HepG2 (cell line): ENCODE results near the gene HOXD8. TPM values are rescaled to one million over a fixed set of nuclear protein-coding genes. Genes with fewer than 3 reads are reported as not detected.
A peak's percentile ranks its signal among the peaks of the same experiment; 100 is the strongest.

ENCODE experiments used
- ATAC-seq: fragments of 200-7000 bp; cut with Tn5 transposase; 3 replicates; pipeline ENCODE4 v1.9.1; 2020; ENCODE audit warnings: mild to moderate bottlenecking, moderate library complexity
- BruUV-seq: library from RNA; stranded (reverse); fragments of 400-500 nt; replicated peaks from 2 replicates; lab custom pipeline; 2021; lab: Mats Ljungman, UMichigan
- CTCF ChIA-PET: fragments of 300-600 bp; formaldehyde crosslinking; extraction: SDS; loops from one replicate; lab custom pipeline; 2021; ENCODE audit warnings: low total read pairs, inconsistent platforms, low intra/inter-chr PET ratio; lab: Yijun Ruan, JAX
- POLR2A ChIA-PET: fragments of 350-600 bp; sonication (Branson Sonifier 250); formaldehyde crosslinking; loops from one replicate; lab custom pipeline; 2020; ENCODE audit warnings: antibody characterized with exemption, inconsistent platforms; lab: Yijun Ruan, JAX
- DNase-seq: peaks from one replicate; pipeline ENCODE4 v3.0.0-alpha.2; 2015; ENCODE audit warnings: low spot score
- FAIRE-seq: peaks from 3 replicates; lab custom pipeline; 2011; peaks lifted over from hg19 to GRCh38; lab: Jason Lieb, UNC
- H2AFZ ChIP-seq: one replicate; pipeline ENCODE4 v1.6.1; 2011; ENCODE audit warnings: low read length, inconsistent platforms
- H3K27ac ChIP-seq: fragments of 300-600 bp; 3 replicates; pipeline ENCODE4 v1.8.0; 2011; ENCODE audit warnings: mixed run types, mild to moderate bottlenecking, mixed read lengths, low read length, inconsistent platforms; ENCODE audit not compliant: insufficient read depth; ENCODE audit errors: extremely low read length
- H3K27me3 ChIP-seq, 2 experiments: fragments of 200-600 bp in 1 of 2; 2 replicates in 1 of 2; 3 replicates in 1 of 2; pipeline versions ENCODE4 v1.6.0 to v1.8.0; 2011; ENCODE audit warnings: low read length in 2 of 2, mild to moderate bottlenecking in 2 of 2, moderate library complexity in 2 of 2, inconsistent platforms in 1 of 2; ENCODE audit not compliant: insufficient read depth in 2 of 2, control insufficient read depth in 1 of 2
- H3K36me3 ChIP-seq, 2 experiments: fragments of 200-600 bp in 1 of 2; replicated peaks in 1 of 2; 2 replicates in 1 of 2; 3 replicates in 1 of 2; pipeline versions ENCODE4 v1.5.1 to v1.8.0; 2011; ENCODE audit warnings: low read length in 2 of 2, inconsistent platforms in 1 of 2; ENCODE audit not compliant: insufficient read depth in 2 of 2, control insufficient read depth in 1 of 2
- H3K4me1 ChIP-seq: 2 replicates; pipeline ENCODE4 v1.5.1; 2012; ENCODE audit warnings: low read length, inconsistent platforms; ENCODE audit not compliant: insufficient read depth
- H3K4me2 ChIP-seq: 2 replicates; pipeline ENCODE4 v1.6.0; 2011; ENCODE audit warnings: low read depth, low read length, inconsistent platforms
- H3K4me3 ChIP-seq, 3 experiments: fragments of 200-600 bp in 1 of 3; sonication (generic), shearing (Covaris generic) in 1 of 3; replicated peaks in 1 of 3; 2 replicates each; pipeline ENCODE4 v1.5.1; 2011 to 2016; ENCODE audit warnings: low read length in 3 of 3, inconsistent platforms in 2 of 3, low read depth in 2 of 3, mild to moderate bottlenecking in 2 of 3, control low read depth in 1 of 3, mixed read lengths in 1 of 3; ENCODE audit not compliant: insufficient read depth in 1 of 3
- H3K79me2 ChIP-seq: one replicate; pipeline ENCODE4 v1.6.1; 2011; ENCODE audit warnings: low read length, inconsistent platforms; ENCODE audit not compliant: insufficient read depth
- H3K9ac ChIP-seq: 2 replicates; pipeline ENCODE4 v1.6.0; 2011; ENCODE audit warnings: mild to moderate bottlenecking, low read depth, low read length, inconsistent platforms; ENCODE audit not compliant: insufficient read depth
- H3K9me3 ChIP-seq: 2 replicates; pipeline ENCODE4 v1.5.1; 2012; ENCODE audit warnings: mild to moderate bottlenecking, low read length
- H4K20me1 ChIP-seq: 2 replicates; pipeline ENCODE4 v1.6.0; 2011; ENCODE audit warnings: inconsistent platforms, mild to moderate bottlenecking, low read length, moderate library complexity; ENCODE audit not compliant: insufficient read depth
- DNMT1 ChIP-seq: sonication (generic); formaldehyde crosslinking; IDR thresholded peaks from 2 replicates; pipeline ENCODE4 v1.5.1; 2020; ENCODE audit warnings: mild to moderate bottlenecking, missing genetic modification reagents
- ETS1 ChIP-seq: sonication (generic); formaldehyde crosslinking; IDR thresholded peaks from 2 replicates; pipeline ENCODE4 v1.4.0; 2020; ENCODE audit warnings: missing genetic modification reagents
- LRRFIP1 ChIP-seq: sonication (generic); formaldehyde crosslinking; conservative IDR thresholded peaks from 2 replicates; pipeline ENCODE4 v1.4.0; 2020; ENCODE audit warnings: missing genetic modification reagents
- ZNF275 ChIP-seq: sonication (generic); formaldehyde crosslinking; IDR thresholded peaks from 2 replicates; pipeline ENCODE4 v1.8.0; 2022; ENCODE audit warnings: missing genetic modification reagents, mild to moderate bottlenecking, inconsistent platforms, borderline replicate concordance
- WGBS: methylation state at CpG from one replicate; pipeline ENCODE4 v1.1.6; 2017; ENCODE audit warnings: low lambda C conversion rate; 5-methylcytosine and 5-hydroxymethylcytosine counted together
- in situ Hi-C: cut with HindIII; loops from 2 replicates; pipeline ENCODE4 v1.10.0; 2017; ENCODE audit warnings: low pct_unique_long_range_greater_than_20kb; ENCODE audit not compliant: extremely low pct_ligation_motif_present
- intact Hi-C: fragments of 100-400 bp; cut with micrococcal nuclease; formaldehyde crosslinking; loops from one replicate; pipeline ENCODE4 v1.10.0; 2022; ENCODE audit not compliant: unreplicated experiment
- polyA plus RNA-seq, 8 experiments: library from polyadenylated mRNA; depleted of rRNA in 3 of 8; stranded (reverse) in 7 of 8; unstranded in 1 of 8; fragments of >200 nt; fragmentation: Illumina TruSeq in 4 of 8; extraction: Trizol in 4 of 8; gene quantifications; 2 replicates each; pipeline versions ENCODE4 v1.2.1 to v1.2.3, GENCODE V29; 2011 to 2016; ENCODE audit warnings: low read depth in 4 of 8, missing spikeins in 1 of 8, mixed read lengths in 1 of 8; ENCODE audit not compliant: insufficient read depth in 1 of 8
- total RNA-seq, 5 experiments: library from RNA; depleted of rRNA; stranded (reverse); fragments of >200 nt; fragmentation: Illumina TruSeq; extraction: Trizol; gene quantifications; 2 replicates each; pipeline ENCODE4 v1.2.3, GENCODE V29; 2016; ENCODE audit warnings: low read depth in 1 of 5
- TF ChIP-seq, protein P1 (sequence below): sonication (generic); formaldehyde crosslinking; IDR thresholded peaks from 2 replicates; pipeline ENCODE4 v1.4.0; 2020; ENCODE audit warnings: missing genetic modification reagents, borderline replicate concordance

Gene HOXD8
- total and polyA plus RNA-seq, 2 of the 13 experiments (the other 11 are each of a cell fraction or from before 2014, with no cell fraction given) = not detected

- no peak overlapping the region for H3K4me2 ChIP-seq
- CTCF ChIA-PET = no interaction called here
Observed at GRCh38 chr2:176147800-176148496, 18.4 kb downstream of the HOXD8 start.

More at GRCh38 chr2:176147800-176148496, 18.4 kb downstream of the HOXD8 start:
- POLR2A ChIA-PET = no interaction called here
- intact Hi-C loops (no loop called here), in situ Hi-C loops (no loop called here)
- H3K9ac ChIP-seq = no peak overlapping the region
- no peaks in the 10 kb centered on the region for H4K20me1 ChIP-seq
- no peak overlapping the region for H3K27ac ChIP-seq
- no peaks in the 10 kb centered on the region for H3K79me2 ChIP-seq
- FAIRE-seq = no peak
- no peaks in the 10 kb centered on the region for H3K9me3 ChIP-seq
- ATAC-seq = no peak
- TF ChIP-seq ETS1 (no peak), ZNF275 (CRISPR knock-in tag) (no peak), DNMT1 (CRISPR knock-in tag) (no peak), LRRFIP1 (no peak)
- TF ChIP-seq, protein P1, sequence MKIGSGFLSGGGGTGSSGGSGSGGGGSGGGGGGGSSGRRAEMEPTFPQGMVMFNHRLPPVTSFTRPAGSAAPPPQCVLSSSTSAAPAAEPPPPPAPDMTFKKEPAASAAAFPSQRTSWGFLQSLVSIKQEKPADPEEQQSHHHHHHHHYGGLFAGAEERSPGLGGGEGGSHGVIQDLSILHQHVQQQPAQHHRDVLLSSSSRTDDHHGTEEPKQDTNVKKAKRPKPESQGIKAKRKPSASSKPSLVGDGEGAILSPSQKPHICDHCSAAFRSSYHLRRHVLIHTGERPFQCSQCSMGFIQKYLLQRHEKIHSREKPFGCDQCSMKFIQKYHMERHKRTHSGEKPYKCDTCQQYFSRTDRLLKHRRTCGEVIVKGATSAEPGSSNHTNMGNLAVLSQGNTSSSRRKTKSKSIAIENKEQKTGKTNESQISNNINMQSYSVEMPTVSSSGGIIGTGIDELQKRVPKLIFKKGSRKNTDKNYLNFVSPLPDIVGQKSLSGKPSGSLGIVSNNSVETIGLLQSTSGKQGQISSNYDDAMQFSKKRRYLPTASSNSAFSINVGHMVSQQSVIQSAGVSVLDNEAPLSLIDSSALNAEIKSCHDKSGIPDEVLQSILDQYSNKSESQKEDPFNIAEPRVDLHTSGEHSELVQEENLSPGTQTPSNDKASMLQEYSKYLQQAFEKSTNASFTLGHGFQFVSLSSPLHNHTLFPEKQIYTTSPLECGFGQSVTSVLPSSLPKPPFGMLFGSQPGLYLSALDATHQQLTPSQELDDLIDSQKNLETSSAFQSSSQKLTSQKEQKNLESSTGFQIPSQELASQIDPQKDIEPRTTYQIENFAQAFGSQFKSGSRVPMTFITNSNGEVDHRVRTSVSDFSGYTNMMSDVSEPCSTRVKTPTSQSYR (CRISPR knock-in tag) = peak; percentile 30; the same call in 1 of the 2 replicates
- WGBS = 57% methylated on average over 29 of the region's 31 CpGs
- H3K36me3 ChIP-seq = no peaks in the 10 kb centered on the region
- BruUV-seq = no TSS peak
- no peak overlapping the region for H2AFZ ChIP-seq
- H3K4me1 ChIP-seq = peaks cover 21% of the 10 kb centered on the region
- H3K4me3 ChIP-seq = no peak overlapping the region
- H3K27me3 ChIP-seq = peaks cover 19 to 91% of the 10 kb centered on the region in 2 experiments
- DNase-seq = no peak
